Adrenal gland (tissue), 12 donors: ENCODE results near the gene GALK1. TPM values are rescaled to one million over a fixed set of nuclear protein-coding genes. Genes with fewer than 3 reads are reported as not detected.

Experiments used
- DNase-seq, 7 donors: peaks; one replicate each; pipeline ENCODE4 v3.0.0-alpha.2; 2019 to 2020
- H3K27ac ChIP-seq, 5 donors: fragments of 200-600 bp; sonication (generic) in 4 of 5; 1 replicate in 3 of 5; 2 replicates in 2 of 5; pipeline versions ENCODE4 v1.5.1 to v1.8.0; 2016 to 2020; ENCODE audit warnings: mild to moderate bottlenecking in 1 of 5
- H3K27me3 ChIP-seq: fragments of 200-600 bp; 2 replicates; pipeline ENCODE4 v1.8.0; 2021
- H3K36me3 ChIP-seq, 2 donors: fragments of 200-600 bp; replicated peaks in 1 of 2; 1 replicate in 1 of 2; 2 replicates in 1 of 2; pipeline versions ENCODE4 v1.5.1 to v1.8.0; 2018 to 2022
- H3K4me1 ChIP-seq, 2 donors: fragments of 200-600 bp; replicated peaks in 1 of 2; 1 replicate in 1 of 2; 2 replicates in 1 of 2; pipeline versions ENCODE4 v1.5.1 to v1.8.0; 2018 to 2021
- H3K4me3 ChIP-seq, 4 donors: fragments of 200-600 bp; sonication (generic) in 3 of 4; one replicate each; pipeline ENCODE4 v1.5.1; 2016 to 2018
- H3K9me3 ChIP-seq, 3 donors: fragments of 200-600 bp; sonication (generic) in 1 of 3; replicated peaks in 1 of 3; 1 replicate in 2 of 3; 2 replicates in 1 of 3; pipeline versions ENCODE4 v1.5.1 to v1.8.0; 2016 to 2021
- POLR2A ChIP-seq, 2 donors: fragments of 450-650 bp; IDR thresholded peaks; one replicate each; pipeline ENCODE4 v1.6.1; 2017; ENCODE audit warnings: antibody characterized with exemption in 2 of 2, mild to moderate bottlenecking in 2 of 2, moderate library complexity in 1 of 2
- WGBS, 4 donors: extraction: QIAGEN DNeasy Blood & Tissue Kit in 2 of 4; methylation state at CpG; one replicate each; pipeline versions ENCODE4 v1.1.5 to v1.1.7; 2013 to 2017; 5-methylcytosine and 5-hydroxymethylcytosine counted together
- intact Hi-C, 2 donors: fragments of 100-400 bp; cut with DNase I; formaldehyde crosslinking; loops; one replicate each; pipeline versions ENCODE4 v1.14.1 to v1.15.0; 2022 to 2023
- polyA plus RNA-seq, 3 donors: library from polyadenylated mRNA; stranded (reverse); fragments of 200-250 nt in 2 of 3; fragments of 350-450 nt in 1 of 3; fragmentation: Illumina TruSeq in 1 of 3; extraction: RNeasy Lipid Tissue Mini Kit (QIAGEN cat#74804) in 1 of 3; gene quantifications; one replicate each; pipeline ENCODE4 v1.2.3, GENCODE V29; 2013 to 2014
- total RNA-seq, 9 donors: library from RNA; depleted of rRNA in 4 of 9; stranded (reverse); fragments of >200 nt in 4 of 9; fragments of 120-200 nt in 1 of 9; fragmentation: NEBNext Ultra II Directional in 1 of 9; extraction: Animal tissue kit (Norgen Biotek cat#: 25700) in 1 of 9; gene quantifications; one replicate each; pipeline versions ENCODE4 v1.1.0 to v1.2.4, GENCODE V29; 2013 to 2023
- TF ChIP-seq, protein P1 (sequence below), 6 experiments: fragments of 450-650 bp in 4 of 6; fragments of 200-600 bp in 2 of 6; sonication (generic) in 1 of 6; IDR thresholded peaks; 1 replicate in 5 of 6; 2 replicates in 1 of 6; pipeline versions ENCODE4 v1.5.1 to v1.8.0; 2016 to 2021; ENCODE audit warnings: antibody characterized with exemption in 6 of 6, mild to moderate bottlenecking in 2 of 6, moderate library complexity in 1 of 6
- donor health status: healthy with polysubstance abuse.
- donor health status: Bipolar disorder and iron deficiency.
- donor health status: DM: yes; HTN: yes; CAD: no.
- donor health status: DM: no; HTN: no; CAD: no.
- donor health status: DM: no; HTN: no; CAD: no.
- donor health status: DM: yes; HTN: yes; CAD: no.

GALK1 gene
- total and polyA plus RNA-seq, 12 donors = 1.4 to 47.3 (median 25.3) TPM

DNA sequence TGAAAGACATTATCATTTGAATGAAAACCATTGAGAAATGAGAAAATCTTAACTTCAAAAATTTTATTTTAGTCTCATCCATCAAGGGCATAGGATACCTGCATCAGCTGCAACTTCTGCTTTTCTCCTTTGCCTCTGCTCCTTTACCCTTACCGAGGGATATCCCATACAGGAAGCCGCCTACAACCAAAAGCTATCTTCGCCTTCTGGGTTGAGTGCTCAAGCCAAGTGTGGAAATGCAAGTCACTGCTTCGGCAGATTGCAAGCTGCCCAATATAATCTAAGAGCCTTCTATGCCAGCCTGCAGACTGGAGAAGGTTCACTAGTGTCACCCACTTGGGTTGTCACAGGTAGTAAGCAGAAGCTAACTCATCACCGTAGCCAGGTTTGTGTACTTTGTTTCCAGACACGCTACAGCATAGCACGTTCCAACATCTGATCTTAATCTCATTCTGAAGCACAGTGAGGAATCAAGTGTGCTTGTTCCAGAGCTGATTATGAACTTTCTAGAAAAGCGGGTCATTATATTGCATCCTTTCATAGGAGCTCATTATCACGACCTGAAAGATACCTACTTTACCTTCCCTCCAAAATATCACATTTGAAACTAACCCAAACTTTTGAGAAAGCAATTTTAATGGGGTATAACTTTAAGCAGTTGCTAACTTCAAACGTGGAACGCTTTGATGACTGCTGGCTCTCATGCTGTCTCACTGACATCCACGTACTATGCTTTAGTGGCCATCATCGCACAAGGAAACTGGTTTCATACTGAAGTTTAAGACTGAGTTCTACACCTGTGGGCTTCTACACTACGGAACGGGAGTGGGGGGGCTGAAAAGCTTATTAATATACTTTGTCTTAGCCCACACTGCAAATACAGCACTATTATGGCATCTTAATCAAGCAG lies 11.6 kb upstream of the GALK1 start:
- intact Hi-C loops = loop anchor here in 1 of 2 donors (10.0 kb wide), 1 partner anchor 118 kb away; the partner anchor contains the start of gene TRIM65
- Histone ChIP-seq H3K4me3 (peak overlapping the region in 1 of 4 donors; percentile 78), H3K4me1 (peaks cover 16 to 20% of the 10 kb centered on the region in 2 donors), H3K9me3 (no peaks in the 10 kb centered on the region), H3K36me3 (peaks cover 0 to 29% of the 10 kb centered on the region in 2 donors), H3K27me3 (no peaks in the 10 kb centered on the region), H3K27ac (peak overlapping the region in 2 of 5 donors; percentile 76 to 99)
- TF ChIP-seq, protein P1, sequence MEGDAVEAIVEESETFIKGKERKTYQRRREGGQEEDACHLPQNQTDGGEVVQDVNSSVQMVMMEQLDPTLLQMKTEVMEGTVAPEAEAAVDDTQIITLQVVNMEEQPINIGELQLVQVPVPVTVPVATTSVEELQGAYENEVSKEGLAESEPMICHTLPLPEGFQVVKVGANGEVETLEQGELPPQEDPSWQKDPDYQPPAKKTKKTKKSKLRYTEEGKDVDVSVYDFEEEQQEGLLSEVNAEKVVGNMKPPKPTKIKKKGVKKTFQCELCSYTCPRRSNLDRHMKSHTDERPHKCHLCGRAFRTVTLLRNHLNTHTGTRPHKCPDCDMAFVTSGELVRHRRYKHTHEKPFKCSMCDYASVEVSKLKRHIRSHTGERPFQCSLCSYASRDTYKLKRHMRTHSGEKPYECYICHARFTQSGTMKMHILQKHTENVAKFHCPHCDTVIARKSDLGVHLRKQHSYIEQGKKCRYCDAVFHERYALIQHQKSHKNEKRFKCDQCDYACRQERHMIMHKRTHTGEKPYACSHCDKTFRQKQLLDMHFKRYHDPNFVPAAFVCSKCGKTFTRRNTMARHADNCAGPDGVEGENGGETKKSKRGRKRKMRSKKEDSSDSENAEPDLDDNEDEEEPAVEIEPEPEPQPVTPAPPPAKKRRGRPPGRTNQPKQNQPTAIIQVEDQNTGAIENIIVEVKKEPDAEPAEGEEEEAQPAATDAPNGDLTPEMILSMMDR (IDR thresholded peaks at IDR 0.05) = no peak
- TF ChIP-seq POLR2A (IDR thresholded peaks at IDR 0.05) = no peak
- DNase-seq = peak in 5 of 7 donors; percentile 28 to 64 (median 37)
- WGBS, 4 donors = 34 to 43% (median 41%) methylated on average over 15 of the region's 15 CpGs

DNA sequence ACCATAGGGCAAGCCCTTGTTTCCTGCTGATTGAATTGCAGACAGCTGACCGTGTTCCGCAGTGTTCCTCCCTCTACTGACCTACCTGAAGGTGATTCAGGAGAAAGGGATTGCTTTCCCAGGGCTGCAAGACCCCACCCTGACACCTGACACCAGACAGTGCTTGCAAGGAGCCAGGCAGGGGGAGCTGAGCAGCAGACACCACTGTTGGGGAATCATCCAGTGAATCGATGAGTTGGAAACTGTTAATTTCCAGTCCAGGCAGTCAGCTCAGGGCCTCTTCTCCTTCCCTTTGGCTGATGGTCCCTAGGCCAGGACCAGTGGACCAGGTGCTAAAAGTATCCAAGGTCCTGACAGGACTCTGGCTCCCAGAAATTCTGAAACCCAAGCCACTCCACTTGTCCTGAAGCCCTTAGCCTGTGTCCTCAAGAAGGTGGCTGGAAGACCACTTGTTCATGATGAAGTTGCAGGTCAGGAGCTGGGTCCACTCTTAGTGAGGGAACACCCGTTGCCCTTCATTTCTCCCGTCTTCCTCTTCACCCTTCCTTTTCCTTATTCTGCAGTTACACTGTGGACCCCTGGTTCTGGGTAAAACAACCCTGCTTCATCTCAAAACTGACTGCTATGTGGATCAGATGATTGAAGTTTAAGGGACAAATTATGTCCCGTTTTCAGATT lies 10.1 kb upstream of the GALK1 start:
- Histone ChIP-seq H3K27ac (peak overlapping the region in 1 of 5 donors; percentile 7), H3K4me1 (peaks cover 16 to 18% of the 10 kb centered on the region in 2 donors), H3K4me3 (no peak overlapping the region), H3K27me3 (no peaks in the 10 kb centered on the region), H3K9me3 (no peaks in the 10 kb centered on the region), H3K36me3 (peaks cover 0 to 29% of the 10 kb centered on the region in 2 donors)
- TF ChIP-seq, protein P1 (IDR thresholded peaks at IDR 0.05) = no peak
- TF ChIP-seq POLR2A (IDR thresholded peaks at IDR 0.05) = no peak
- DNase-seq = peak in 2 of 7 donors; percentile 29 to 67
- 57 to 77% (median 72%) methylated on average over 4 to 6 of the region's 6 CpGs for WGBS, 4 donors
- intact Hi-C loops = loop anchor here in 1 of 2 donors (10.0 kb wide), 1 partner anchor 120 kb away; the partner anchor contains the start of gene TRIM65

DNA sequence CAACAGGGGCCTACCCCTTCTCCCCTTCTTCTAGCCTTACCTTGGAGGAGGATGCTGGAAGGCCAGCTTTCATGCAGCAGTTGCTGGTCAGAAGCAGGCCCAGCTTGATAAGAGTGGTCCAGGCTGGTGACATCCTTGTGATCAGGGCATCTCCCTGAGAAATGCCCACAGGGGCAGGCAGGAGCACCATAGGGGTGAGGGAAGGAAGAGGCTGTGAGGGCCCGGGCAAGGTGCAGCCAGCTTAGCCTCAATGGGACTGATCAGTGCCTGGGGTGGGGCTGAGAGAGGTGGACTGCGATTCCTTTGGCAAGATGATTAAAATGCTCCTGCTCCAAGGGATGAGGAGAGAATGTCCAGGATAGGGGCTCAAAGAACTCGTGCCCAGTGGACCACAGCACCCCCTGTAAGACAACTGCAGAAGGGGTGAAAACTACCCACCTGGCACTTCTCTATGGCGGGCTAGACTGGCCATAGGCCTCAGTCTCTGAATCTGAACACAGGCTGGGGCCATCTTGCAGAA lies 9.5 kb upstream of the GALK1 start:
- no peaks in the 10 kb centered on the region for H3K9me3 ChIP-seq
- H3K4me3 ChIP-seq = no peak overlapping the region
- H3K27ac ChIP-seq = peak overlapping the region in 1 of 5 donors; percentile 7
- peaks cover 0 to 29% of the 10 kb centered on the region in 2 donors for H3K36me3 ChIP-seq
- TF ChIP-seq, protein P1 (IDR thresholded peaks at IDR 0.05) = no peak
- no peak for TF ChIP-seq POLR2A (IDR thresholded peaks at IDR 0.05)
- peak in 4 of 7 donors; percentile 23 to 69 (median 46) for DNase-seq
- 84 to 96% (median 91%) methylated on average over 4 of the region's 4 CpGs for WGBS, 4 donors
- H3K4me1 ChIP-seq = peaks cover 15 to 16% of the 10 kb centered on the region in 2 donors
- H3K27me3 ChIP-seq = no peaks in the 10 kb centered on the region
- intact Hi-C loops = loop anchor here in 1 of 2 donors (10.0 kb wide), 1 partner anchor 120 kb away; the partner anchor contains the start of gene TRIM65
